GM18511 (cell line): Measurements from ENCODE around the gene DHRS4L2.
A peak's percentile ranks its signal among the peaks of the same experiment; 100 is the strongest.
"Not testable (repeated sequence)": the region's sequence is repeated elsewhere in the genome, so short reads cannot be mapped to it uniquely, and the experiment has no call there.

ENCODE experiments used
- ATAC-seq: cut with Tn5 transposase; IDR thresholded peaks from one replicate; pipeline ENCODE4 v1.9.1; 2021; ENCODE audit warnings: mild to moderate bottlenecking, moderate library complexity; ENCODE audit not compliant: unreplicated experiment

DHRS4L2 gene

GRCh38 chr14:23988607-23989363 lies at the start of gene DHRS4L2:
Gene DHRS4L2 (plus strand): TSS chr14:23988929. CDS start chr14:23988948, 19 bp downstream.
- peak; percentile 88 for ATAC-seq

GRCh38 chr14:23939607-23940326 lies 49.0 kb upstream of the DHRS4L2 start:
- ATAC-seq: no peak

GRCh38 chr14:23941230-23941629 lies 47.5 kb upstream of the DHRS4L2 start:
- ATAC-seq: no peak

GRCh38 chr14:23941669-23942068 lies 47.1 kb upstream of the DHRS4L2 start:
- no peak for ATAC-seq

GRCh38 chr14:23942587-23942986 lies 46.1 kb upstream of the DHRS4L2 start:
- ATAC-seq: no peak

GRCh38 chr14:23949069-23949468 lies 39.7 kb upstream of the DHRS4L2 start:
- ATAC-seq: not testable (repeated sequence)

GRCh38 chr14:23950411-23951135 lies 38.2 kb upstream of the DHRS4L2 start:
- ATAC-seq: no peak

GRCh38 chr14:23951136-23951466 lies 37.6 kb upstream of the DHRS4L2 start:
- ATAC-seq: not testable (repeated sequence)

DNA sequence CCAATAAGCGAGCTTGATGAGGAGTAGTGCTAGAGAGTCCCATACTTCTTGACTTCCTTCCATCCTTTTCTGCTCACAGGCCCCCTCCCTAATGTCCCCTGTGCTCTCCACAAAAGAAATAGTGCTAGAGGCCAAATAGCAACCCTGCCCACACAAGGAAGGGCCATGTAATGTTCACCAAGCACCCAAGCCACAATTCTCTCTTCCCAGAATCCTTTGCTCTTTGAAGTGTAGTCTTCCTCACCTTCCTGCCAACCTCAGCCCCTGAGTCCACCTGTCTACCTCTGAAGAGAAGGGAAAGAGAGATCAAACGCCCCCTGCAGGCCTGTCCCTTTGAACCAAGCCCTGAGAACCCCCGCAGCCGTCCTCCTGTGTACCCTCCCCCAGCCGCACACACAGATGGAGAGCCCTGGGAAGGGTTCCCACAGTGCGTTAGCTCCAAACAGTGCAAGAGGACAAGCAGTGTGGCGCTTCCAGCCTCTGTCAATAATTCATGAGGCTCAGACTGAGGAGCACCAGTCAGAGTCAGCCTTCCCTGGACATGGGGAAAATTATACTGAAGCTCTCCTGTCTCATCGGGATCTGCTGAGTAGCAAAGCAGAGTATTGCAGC lies 37.0 kb upstream of the DHRS4L2 start:
- no peak for ATAC-seq

- ATAC-seq: not testable (repeated sequence)
These were observed 35.6 kb upstream of the DHRS4L2 start for GRCh38 chr14:23953116-23953463.

GRCh38 chr14:23953464-23954278 lies 35.1 kb upstream of the DHRS4L2 start, which contains the start of gene DHRS4:
Gene DHRS4 (plus strand): TSS chr14:23953770. CDS start chr14:23953789, 19 bp downstream.
- ATAC-seq: peak; percentile 93

DNA sequence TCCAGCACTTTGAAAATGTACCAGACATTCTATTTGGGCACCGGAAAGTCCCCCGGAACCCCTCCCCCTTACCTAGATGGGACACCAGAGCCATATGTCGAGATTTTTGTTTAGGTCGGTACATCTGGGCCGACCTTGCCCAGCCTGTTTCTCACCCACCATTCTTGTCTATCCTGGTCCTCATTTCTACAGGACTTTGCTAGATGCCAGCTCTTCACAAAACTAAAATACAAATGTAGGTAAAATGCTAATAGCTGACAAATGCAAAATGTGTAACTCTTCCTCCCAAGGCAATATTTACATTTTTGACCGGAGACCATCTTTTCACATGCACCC lies 34.5 kb upstream of the DHRS4L2 start:
- peak; percentile 37 for ATAC-seq

DNA sequence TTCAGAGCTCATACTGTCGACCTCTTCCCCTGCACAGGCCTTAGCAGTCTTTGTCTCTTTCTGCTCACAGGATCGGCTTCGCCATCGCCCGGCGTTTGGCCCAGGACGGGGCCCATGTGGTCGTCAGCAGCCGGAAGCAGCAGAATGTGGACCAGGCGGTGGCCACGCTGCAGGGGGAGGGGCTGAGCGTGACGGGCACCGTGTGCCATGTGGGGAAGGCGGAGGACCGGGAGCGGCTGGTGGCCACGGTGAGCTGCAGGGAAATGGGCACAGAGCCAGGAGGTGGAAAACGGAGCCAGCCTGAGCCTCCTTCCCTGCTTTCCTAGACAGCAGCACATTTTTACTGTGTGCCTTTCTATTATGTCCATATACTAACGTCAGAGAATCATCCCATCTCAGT lies 33.8 kb upstream of the DHRS4L2 start:
- ATAC-seq: not testable (repeated sequence)

- ATAC-seq: not testable (repeated sequence)
These were observed 32.9 kb upstream of the DHRS4L2 start for GRCh38 chr14:23955811-23956210.

DNA sequence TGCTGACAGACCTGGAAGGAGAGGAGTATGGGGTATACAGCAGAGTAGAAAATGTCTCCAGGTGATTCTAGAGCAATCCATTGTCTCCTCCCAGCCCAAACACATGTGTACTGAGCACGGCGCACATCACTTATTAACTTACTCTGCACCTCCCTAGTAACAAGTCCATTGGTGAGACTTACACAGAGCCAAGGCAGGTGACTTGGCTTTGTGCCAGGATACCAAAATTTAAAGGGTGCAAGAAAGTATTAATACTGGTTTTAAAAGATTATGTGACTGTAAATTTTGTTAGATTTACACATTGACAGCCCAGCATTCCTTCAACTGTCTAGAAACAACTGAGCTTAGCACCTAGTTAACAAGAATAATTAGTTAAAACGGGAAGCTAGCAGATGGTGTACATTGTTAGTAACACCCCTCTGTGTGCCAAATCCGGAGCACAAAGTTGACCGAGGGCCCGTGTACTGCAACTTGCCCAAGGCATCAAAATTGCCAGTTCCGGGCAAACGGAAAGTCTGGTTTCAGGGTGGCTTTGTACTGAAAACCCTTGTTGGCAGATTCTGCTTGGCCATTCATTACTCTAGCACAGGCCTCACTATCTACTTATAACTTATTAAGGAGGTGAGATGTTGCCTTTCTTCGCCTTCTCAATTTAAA lies 30.7 kb upstream of the DHRS4L2 start:
- ATAC-seq: not testable (repeated sequence)

GRCh38 chr14:23960899-23961298 lies 27.8 kb upstream of the DHRS4L2 start:
- not testable (repeated sequence) for ATAC-seq

GRCh38 chr14:23961704-23962103 lies 27.0 kb upstream of the DHRS4L2 start:
- not testable (repeated sequence) for ATAC-seq

- not testable (repeated sequence) for ATAC-seq
These were observed 19.6 kb upstream of the DHRS4L2 start for GRCh38 chr14:23969130-23969480.

GRCh38 chr14:23969481-23970282 lies 19.0 kb upstream of the DHRS4L2 start:
- peak; percentile 86 for ATAC-seq
